HG03354 (cell line): Measurements from ENCODE around the gene SSU72.
"Not testable (repeated sequence)": the region's sequence is repeated elsewhere in the genome, so short reads cannot be mapped to it uniquely, and the experiment has no call there.

ENCODE experiments used
- ATAC-seq: cut with Tn5 transposase; IDR thresholded peaks from one replicate; pipeline ENCODE4 v1.9.1; 2021; ENCODE audit warnings: mild to moderate bottlenecking; ENCODE audit not compliant: unreplicated experiment, poor library complexity, severe bottlenecking

The SSU72 gene

DNA sequence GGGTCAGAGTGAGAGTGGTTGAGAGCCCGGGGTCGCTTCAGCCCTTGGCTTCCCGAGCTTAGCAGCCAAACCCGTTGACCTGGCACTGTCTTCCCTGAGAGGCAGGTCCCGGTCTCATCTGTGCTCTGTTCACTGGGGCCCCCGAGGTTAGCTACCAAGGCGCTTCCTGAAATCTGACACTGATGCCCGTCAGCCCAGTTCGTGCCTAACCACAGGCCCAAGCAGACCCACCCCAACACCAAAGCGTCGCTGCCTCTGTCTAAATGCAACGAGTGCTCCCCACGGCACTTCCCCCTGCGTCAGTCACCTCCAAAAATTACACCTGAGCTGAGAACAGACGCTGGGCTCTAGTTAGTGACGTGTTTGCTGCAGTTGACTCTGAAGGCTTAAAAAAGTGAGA, 60.3 kb downstream of the SSU72 start:
- not testable (repeated sequence) for ATAC-seq

DNA sequence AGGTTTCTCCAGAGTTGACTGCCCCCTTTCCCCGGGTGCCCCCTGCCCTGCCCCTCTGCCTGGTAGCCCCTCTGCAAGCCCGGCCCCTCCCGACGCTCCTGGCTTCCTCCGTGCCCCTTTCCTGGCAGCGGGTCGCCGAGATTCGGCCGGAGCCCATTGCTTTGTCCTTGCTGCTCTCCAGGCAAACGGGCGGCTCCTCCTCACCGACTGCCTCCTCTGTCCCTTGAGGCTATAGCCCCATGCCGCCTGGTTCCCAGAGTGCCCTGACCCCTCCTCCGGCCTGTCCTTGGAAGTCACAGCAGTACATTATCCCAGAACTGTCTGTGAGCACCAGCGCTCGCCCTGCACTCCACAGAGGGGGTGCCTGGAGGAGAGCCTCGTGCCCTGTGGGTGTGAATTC, 61.0 kb downstream of the SSU72 start:
- not testable (repeated sequence) for ATAC-seq

DNA sequence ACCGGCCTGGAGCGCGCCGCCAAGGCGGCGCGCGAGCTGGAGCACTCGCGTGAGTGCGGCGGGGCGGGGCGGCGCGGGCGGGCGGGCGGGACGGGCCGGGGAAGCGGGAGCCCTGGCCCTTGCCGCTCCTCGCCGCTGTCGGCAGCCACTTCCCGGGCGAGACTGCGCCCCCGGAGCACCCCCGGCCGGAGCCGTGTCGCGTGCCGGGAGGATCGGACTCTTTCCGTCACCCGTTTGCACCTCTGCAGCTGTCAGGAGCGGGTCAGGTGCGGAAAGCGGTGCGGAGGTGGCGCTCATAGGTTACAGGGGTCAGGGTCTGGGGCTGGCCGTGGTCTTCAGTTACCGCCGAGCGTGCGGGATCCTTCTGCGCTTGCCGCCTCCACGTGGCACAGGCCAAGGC, 62.2 kb downstream of the SSU72 start:
- ATAC-seq = peak; percentile 21

DNA sequence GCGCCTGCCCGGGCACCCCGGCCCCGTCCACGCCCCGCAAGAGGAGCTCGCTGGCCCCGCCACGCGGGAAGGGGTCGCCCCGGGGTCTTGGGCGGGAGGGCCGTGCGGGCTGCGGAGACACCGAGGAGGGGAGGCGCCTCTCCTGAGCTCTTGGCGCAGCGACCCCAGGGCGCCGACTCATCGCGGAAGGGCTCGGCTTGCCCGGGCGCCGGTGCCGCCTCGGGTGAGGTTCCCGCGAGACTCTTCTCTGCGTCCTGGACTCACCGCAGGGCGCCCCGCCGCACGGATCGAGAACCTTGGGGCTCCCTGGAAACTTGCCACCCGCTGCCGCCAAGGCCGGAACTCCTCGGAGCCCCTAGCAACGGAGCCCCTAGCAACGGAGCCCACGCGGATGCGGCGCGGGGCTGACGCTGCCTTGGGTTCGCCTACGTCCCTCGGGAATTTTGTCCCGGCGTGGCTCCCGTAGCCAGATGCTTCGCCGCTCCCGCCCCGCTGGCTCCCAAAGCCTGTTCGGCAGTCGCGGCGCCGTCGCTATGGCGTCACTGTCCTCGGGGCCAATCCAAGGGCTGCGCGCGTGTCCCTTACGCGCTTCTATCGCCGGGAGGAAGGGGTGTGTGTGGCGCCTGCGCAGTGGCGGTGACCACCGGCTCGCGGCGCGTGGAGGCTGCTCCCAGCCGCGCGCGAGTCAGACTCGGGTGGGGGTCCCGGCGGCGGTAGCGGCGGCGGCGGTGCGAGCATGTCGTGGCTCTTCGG, 63.0 kb downstream of the SSU72 start, which contains the start of gene ATAD3A:
Gene ATAD3A (plus strand): TSS at position 630 of the 753 bp plus-strand sequence. CDS start 107 bp downstream, at position 737.
- ATAC-seq = peak; percentile 87

DNA sequence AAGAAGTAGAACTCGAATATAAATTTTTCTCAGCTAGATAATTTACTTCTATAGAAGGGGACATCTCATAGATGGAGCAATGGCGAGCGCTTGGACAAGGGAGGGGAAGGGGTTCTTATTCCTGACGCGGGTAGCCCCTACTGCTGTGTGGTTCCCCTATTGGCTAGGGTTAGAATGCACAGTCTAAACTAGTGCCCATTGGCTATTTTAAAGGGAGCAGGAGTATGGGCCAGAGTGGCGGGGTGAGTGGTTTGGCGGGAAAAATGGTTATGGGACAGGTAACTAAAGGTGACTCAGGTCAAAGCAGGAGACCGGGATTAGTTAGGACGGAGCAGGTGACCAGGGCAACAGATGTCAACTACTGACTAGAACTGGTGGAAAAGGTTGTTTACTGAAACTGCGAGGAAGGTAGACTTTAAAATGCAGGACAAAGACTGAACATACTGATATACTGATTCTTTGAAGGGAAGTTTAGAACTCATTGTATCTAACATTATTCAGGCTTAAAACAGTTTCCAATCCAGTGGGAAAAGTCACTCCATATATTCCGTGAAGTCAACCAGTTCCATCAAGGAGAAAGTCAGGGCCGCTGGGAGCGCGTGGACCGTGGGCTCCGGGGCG, 63.6 kb downstream of the SSU72 start:
- ATAC-seq = no peak

DNA sequence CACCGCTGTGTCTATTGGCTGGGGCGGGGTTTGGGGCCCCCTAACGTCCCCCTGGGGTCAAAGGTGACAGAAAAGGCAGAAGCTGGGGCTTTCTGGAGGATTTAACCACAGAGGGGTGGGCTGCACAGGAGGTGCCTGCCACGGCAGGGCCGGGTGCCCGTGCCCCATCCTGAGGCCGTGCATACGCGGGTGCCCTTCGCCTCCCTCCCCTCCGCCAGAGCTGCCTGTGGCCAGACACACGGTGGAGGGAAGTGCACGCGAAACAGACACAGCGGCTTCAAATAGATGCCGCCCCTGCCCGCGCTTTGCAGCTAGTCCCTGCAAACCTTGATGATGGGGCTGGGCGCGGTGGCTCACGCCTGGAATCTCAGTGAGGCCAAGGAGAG, 65.2 kb downstream of the SSU72 start:
- not testable (repeated sequence) for ATAC-seq

DNA sequence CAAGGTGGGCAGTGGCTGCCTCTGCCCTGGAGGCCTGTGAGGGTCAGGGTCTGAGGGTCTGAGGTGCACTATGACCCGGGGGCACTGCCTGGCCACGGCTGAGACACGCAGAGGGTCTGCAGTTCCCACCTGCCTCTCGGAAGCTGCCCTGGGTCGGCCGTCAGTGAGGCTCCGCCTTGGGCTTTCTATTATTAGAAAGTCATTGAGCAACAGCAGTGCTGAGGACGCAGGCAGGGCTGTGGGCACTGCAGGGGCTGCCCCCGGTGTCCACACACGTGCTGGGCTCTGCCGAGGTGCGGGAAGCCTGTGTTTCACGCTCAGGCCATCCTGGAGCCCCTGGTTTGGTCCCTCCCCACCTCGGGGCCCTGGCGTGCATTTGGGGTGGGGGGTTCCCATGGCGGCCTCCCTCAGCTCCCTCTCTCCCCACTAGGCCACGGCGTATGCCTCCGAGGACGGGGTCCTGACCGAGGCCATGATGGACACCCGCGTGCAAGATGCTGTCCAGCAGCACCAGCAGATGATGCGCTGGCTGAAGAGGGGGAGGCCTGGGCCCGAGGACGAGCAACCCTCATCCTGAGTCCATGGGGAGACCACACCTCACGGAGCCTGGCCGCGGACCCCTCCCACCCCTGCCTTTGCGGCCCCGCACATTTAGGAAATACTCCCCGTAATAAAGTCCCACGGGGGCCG, 65.7 kb downstream of the SSU72 start:
- ATAC-seq = not testable (repeated sequence)

DNA sequence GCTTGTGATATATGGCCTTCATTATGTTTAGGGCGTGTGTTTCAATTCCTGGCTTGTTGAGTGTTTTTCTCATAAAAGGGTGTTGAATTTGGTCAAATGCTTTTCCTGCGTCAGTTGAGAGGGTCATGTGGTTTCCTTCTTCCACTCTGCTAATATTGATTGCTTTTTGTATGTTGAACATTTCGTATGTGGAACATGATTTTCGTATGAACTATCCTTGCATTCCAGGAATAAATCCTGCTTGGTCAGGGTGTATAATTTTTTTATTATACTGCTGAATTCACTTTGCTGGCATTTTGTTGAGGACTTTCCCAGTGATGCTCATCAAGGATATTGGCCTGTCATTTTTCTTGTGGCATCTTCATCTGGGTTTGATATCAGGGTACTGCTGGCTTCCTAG, 67.4 kb downstream of the SSU72 start:
- ATAC-seq = no peak

DNA sequence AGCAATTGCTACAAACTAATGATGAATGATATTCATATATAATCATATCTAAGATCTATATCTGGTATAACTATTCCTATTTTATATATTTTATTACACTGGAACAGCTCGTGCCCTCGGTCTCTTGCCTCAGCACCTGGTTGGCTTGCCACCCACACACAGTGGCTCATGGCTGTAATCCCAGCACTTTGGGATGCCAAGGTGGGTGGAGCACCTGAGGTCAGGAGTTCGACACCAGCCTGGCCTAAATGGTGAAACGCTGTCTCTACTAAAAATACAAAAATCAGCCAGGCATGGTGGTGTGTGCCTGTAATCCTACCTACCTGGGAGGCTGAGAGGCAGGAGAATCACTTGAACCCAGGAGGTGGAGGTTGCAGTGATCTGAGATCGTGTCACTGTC, 68.9 kb downstream of the SSU72 start:
- ATAC-seq = not testable (repeated sequence)

DNA sequence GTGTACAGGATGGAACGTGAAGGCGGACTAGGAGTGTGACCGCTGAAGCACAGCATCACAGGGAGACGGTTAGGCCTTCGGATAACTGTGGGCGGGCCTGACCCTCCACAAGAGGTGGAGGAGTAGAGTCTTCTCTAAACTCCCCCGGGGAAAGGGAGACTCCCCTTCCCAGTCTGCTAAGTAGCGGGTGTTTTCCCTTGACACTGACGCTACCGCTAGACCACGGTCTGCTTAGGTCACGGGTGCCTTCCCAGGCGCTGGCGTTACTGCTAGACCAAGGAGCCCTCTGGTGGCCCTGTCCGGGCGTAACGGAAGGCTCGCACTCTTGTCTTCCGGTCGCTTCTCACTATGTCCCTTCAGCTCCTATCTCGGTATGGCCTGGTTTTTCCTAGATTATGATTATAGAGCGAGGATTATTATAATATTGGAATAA, 69.3 kb downstream of the SSU72 start:
- peak; percentile 51 for ATAC-seq

DNA sequence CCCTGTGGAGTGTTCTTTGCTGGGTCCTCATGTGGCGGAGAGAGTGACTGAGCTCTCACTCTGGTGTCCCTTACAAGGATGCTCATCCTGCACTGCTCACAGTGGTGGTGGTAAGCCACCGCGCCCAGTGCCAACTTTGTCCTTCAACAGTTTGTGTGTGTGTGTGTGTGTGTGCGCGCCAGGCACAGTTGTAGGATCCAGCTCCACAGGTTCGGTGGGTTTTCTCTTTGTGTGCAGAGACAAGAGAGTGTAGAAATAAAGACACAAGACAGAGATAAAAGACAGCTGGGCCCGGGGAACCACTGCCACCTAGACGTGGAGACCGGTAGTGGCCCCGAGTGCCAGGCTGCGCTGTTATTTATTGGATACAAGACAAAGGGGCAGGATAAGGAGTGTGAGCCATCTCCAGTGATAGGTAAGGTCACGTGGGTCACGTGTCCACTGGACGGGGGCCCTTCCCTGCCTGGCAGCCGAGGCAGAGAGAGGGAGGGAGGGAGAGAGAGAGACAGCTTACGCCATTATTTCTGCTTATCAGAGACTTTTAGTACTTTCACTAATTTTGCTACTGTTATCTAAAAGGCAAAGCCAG, 69.8 kb downstream of the SSU72 start:
- peak; percentile 35 for ATAC-seq

DNA sequence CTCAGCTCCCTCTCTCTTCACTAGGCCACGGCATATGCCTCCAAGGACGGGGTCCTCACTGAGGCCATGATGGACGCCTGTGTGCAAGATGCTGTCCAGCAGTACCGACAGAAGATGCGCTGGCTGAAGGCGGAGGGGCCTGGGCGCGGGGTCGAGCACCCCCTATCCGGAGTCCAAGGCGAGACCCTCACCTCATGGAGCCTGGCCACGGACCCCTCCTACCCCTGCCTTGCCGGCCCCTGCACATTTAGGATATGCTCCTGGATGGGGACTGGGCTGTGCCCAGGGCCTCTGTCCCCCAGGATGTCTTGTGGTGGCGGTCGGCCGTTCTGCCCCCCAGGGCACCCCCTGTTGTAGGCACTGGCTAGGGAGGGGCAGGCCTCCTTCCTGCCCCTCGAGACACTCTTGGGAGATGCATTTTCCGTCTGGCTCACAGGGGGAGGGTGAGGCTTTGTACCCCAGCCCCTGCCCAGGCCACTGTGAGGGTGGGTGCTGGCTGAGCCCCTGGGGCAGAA, 79.1 kb downstream of the SSU72 start:
- not testable (repeated sequence) for ATAC-seq

DNA sequence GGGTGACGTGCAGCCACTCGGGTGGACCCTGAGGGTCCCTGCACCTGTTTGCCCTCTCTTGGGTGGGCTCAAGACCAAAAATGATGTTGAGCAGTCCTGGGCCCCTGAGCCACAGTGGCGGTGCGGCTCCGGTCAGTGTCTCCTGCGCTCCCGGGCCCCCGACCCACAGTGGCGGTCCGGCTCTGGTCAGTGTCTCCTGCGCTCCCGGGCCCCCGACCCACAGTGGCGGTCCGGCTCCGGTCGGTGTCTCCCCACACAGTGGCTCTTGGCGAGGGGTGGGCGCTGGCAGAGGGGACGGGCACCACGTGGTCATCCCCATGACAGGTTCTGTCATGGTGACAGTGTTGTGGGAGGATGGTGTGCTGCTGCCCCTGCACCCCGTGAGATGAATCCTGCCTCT, 80.4 kb downstream of the SSU72 start:
- ATAC-seq = not testable (repeated sequence)
